Stomach (tissue), 9 donors: ENCODE data around the gene KIRREL3. TPM values are rescaled to one million over a fixed set of nuclear protein-coding genes. Genes with fewer than 3 reads are reported as not detected.

Experiments used
- DNase-seq, 2 donors: peaks; one replicate each; pipeline versions ENCODE4 v3.0.0 to v3.0.0-alpha.2; 2013 to 2019
- H3K27ac ChIP-seq, 5 donors: fragments of 200-600 bp in 4 of 5; sonication (generic) in 4 of 5; one replicate each; pipeline ENCODE4 v1.5.1; 2013 to 2019; ENCODE audit warnings: mild to moderate bottlenecking in 1 of 5, moderate library complexity in 1 of 5
- H3K27me3 ChIP-seq, 3 donors: fragments of 200-600 bp; sonication (generic); one replicate each; pipeline ENCODE4 v1.5.1; 2017 to 2019; ENCODE audit warnings: mixed run types in 1 of 3
- H3K36me3 ChIP-seq, 4 donors: fragments of 200-600 bp; sonication (generic); 1 replicate in 3 of 4; 2 replicates in 1 of 4; pipeline ENCODE4 v1.5.1; 2016 to 2019
- H3K4me1 ChIP-seq, 4 donors: fragments of 200-600 bp; sonication (generic); one replicate each; pipeline ENCODE4 v1.5.1; 2016 to 2019
- H3K4me3 ChIP-seq, 4 donors: fragments of 200-600 bp; sonication (generic) in 3 of 4; one replicate each; pipeline ENCODE4 v1.5.1; 2016 to 2019; ENCODE audit warnings: mild to moderate bottlenecking in 1 of 4
- H3K9me3 ChIP-seq, 4 donors: fragments of 200-600 bp; sonication (generic); one replicate each; pipeline ENCODE4 v1.5.1; 2016 to 2019
- CTCF ChIP-seq, 7 experiments: fragments of 450-650 bp in 4 of 7; fragments of 200-600 bp in 3 of 7; sonication (generic) in 3 of 7; IDR thresholded peaks; one replicate each; pipeline ENCODE4 v1.5.1; 2016 to 2019; ENCODE audit warnings: antibody characterized with exemption in 7 of 7, control low read depth in 2 of 7, mild to moderate bottlenecking in 1 of 7
- EP300 ChIP-seq: sonication (generic); formaldehyde crosslinking; IDR thresholded peaks from one replicate; pipeline ENCODE4 v1.6.1; 2017; ENCODE audit warnings: antibody characterized with exemption
- POLR2A ChIP-seq, 4 donors: fragments of 450-650 bp; IDR thresholded peaks; one replicate each; pipeline ENCODE4 v1.6.1; 2016; ENCODE audit warnings: antibody characterized with exemption in 4 of 4, control low read depth in 2 of 4, mild to moderate bottlenecking in 1 of 4, moderate library complexity in 1 of 4
- POLR2AphosphoS5 ChIP-seq, 3 donors: sonication (generic); formaldehyde crosslinking; IDR thresholded peaks; one replicate each; pipeline ENCODE4 v1.6.1; 2016; ENCODE audit warnings: antibody characterized with exemption in 3 of 3
- WGBS, 5 donors: extraction: QIAGEN DNeasy Blood & Tissue Kit in 3 of 5; methylation state at CpG; one replicate each; pipeline versions ENCODE4 v1.1.5 to v1.1.7; 2013 to 2018; 5-methylcytosine and 5-hydroxymethylcytosine counted together
- intact Hi-C: fragments of 100-400 bp; cut with DNase I; formaldehyde crosslinking; loops from one replicate; pipeline ENCODE4 v1.15.1; 2023; ENCODE audit warnings: low total_unique reads
- polyA plus RNA-seq, 3 donors: library from polyadenylated mRNA; stranded (reverse); fragments of 200-250 nt; gene quantifications; one replicate each; pipeline ENCODE4 v1.2.3, GENCODE V29; 2013
- total RNA-seq, 5 donors: library from RNA; depleted of rRNA; stranded (reverse); fragments of >200 nt; gene quantifications; one replicate each; pipeline versions ENCODE4 v1.1.0 to v1.2.3, GENCODE V29; 2014 to 2016
- donor health status: healthy with polysubstance abuse.
- donor health status: Bipolar disorder and iron deficiency.
- donor health status: healthy.

KIRREL3 gene
- total and polyA plus RNA-seq, 8 donors, result 0.10 to 1.7 (median 0.38) TPM; not detected in 4

GRCh38 chr11:126683766-126684728, 316.5 kb downstream of the KIRREL3 start:
- intact Hi-C loops, result no loop called here

GRCh38 chr11:126682590-126682989, 318.0 kb downstream of the KIRREL3 start:
- WGBS, 5 donors, result 85 to 92% (median 87%) methylated on average over 8 of the region's 8 CpGs
- Histone ChIP-seq H3K9me3 (no peaks in the 10 kb centered on the region), H3K4me1 (no peaks in the 10 kb centered on the region), H3K36me3 (no peaks in the 10 kb centered on the region), H3K27ac (no peak overlapping the region), H3K27me3 (peaks cover 0 to 30% (median 7%) of the 10 kb centered on the region in 3 donors), H3K4me3 (no peak overlapping the region)
- no peak for DNase-seq
- intact Hi-C loops, result no loop called here
- TF ChIP-seq POLR2A (IDR thresholded peaks at IDR 0.05), result no peak
- no peak for TF ChIP-seq EP300
- no peak for TF ChIP-seq POLR2AphosphoS5 (IDR thresholded peaks at IDR 0.05)
- no peak for TF ChIP-seq CTCF (IDR thresholded peaks at IDR 0.05)

More at GRCh38 chr11:126683766-126684728, 316.5 kb downstream of the KIRREL3 start:
- WGBS, 5 donors, result 70 to 82% (median 80%) methylated on average over 11 to 19 of the region's 19 CpGs
- H3K36me3 ChIP-seq, result no peaks in the 10 kb centered on the region
- H3K4me3 ChIP-seq, result no peak overlapping the region
- no peaks in the 10 kb centered on the region for H3K9me3 ChIP-seq
- no peak overlapping the region for H3K27ac ChIP-seq
- TF ChIP-seq POLR2AphosphoS5 (IDR thresholded peaks at IDR 0.05) (no peak), POLR2A (IDR thresholded peaks at IDR 0.05) (no peak), EP300 (no peak), CTCF (IDR thresholded peaks at IDR 0.05) (no peak)
- DNase-seq, result no peak
- H3K27me3 ChIP-seq, result peaks cover 0 to 25% (median 3%) of the 10 kb centered on the region in 3 donors
- H3K4me1 ChIP-seq, result no peaks in the 10 kb centered on the region

DNA sequence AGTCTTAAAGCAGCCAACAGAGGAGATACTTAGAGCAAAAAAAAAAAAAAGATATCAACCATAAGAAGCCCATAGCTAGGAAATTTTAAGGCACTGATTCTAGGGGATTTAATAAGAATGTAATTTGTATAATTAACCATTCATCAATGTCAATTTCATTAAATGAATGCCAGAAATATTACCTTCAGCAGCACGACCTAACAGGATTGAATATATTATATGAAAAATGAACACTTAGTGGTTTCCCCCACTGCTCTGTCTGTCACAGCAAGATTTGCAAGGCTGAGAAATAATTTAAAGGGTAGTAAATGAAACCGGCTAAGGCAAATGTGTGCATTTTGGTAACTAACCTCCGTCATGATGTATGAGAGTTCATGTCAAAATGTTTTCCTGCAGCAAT, 319.9 kb downstream of the KIRREL3 start:
- Histone ChIP-seq H3K4me1 (no peaks in the 10 kb centered on the region), H3K27me3 (peaks cover 0 to 26% (median 7%) of the 10 kb centered on the region in 3 donors), H3K36me3 (no peaks in the 10 kb centered on the region), H3K4me3 (no peak overlapping the region), H3K27ac (no peak overlapping the region), H3K9me3 (no peaks in the 10 kb centered on the region)
- intact Hi-C loops, result no loop called here
- TF ChIP-seq EP300, result no peak
- TF ChIP-seq POLR2AphosphoS5 (IDR thresholded peaks at IDR 0.05), result no peak
- WGBS, 5 donors, result 42 to 48% (median 43%) methylated on average over 3 of the region's 3 CpGs
- DNase-seq, result no peak

DNA sequence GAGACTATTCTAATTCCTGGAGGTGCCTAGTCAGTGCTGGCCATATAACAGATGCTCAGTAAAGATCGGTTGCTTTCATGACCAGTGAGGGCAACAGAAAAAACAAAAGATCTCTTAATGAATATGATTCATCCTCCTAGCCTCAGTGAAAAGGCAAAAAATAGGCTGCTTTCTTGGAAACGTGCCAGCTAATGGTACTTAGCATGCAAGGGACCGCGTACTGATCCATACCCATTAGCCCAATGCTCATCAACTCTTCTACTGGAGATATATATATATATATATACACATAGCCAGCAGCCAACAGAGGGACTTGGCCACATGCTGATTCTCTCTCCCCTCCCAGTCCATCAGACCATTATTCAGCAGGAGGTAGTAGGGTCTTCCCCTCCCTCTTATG, 320.4 kb downstream of the KIRREL3 start:
- intact Hi-C loops, result no loop called here
- Histone ChIP-seq H3K27me3 (peaks cover 0 to 20% (median 7%) of the 10 kb centered on the region in 3 donors), H3K4me1 (no peaks in the 10 kb centered on the region), H3K9me3 (no peaks in the 10 kb centered on the region), H3K36me3 (no peaks in the 10 kb centered on the region), H3K4me3 (no peak overlapping the region), H3K27ac (no peak overlapping the region)
- 53 to 76% (median 74%) methylated on average over 4 of the region's 4 CpGs for WGBS, 5 donors
- no peak for DNase-seq
- TF ChIP-seq POLR2A (IDR thresholded peaks at IDR 0.05) (no peak), EP300 (no peak), CTCF (IDR thresholded peaks at IDR 0.05) (no peak), POLR2AphosphoS5 (IDR thresholded peaks at IDR 0.05) (no peak)
